Hepatocyte (in vitro differentiated cells): ENCODE results near the gene RPL27. TPM values are rescaled to one million over a fixed set of nuclear protein-coding genes. Genes with fewer than 3 reads are reported as not detected.

ENCODE experiments used
- DNase-seq: peaks from one replicate; pipeline ENCODE4 v3.0.0-alpha.2; 2016; ENCODE audit warnings: low spot score
- H2AFZ ChIP-seq: fragments of 200-600 bp; sonication (generic); 2 replicates; pipeline ENCODE4 v1.6.0; 2016; ENCODE audit warnings: antibody characterized with exemption, mild to moderate bottlenecking
- H3K27ac ChIP-seq: fragments of 200-600 bp; sonication (generic); 2 replicates; pipeline ENCODE4 v1.5.1; 2016; ENCODE audit warnings: mild to moderate bottlenecking
- H3K27me3 ChIP-seq: fragments of 200-600 bp; sonication (generic); 2 replicates; pipeline ENCODE4 v1.6.1; 2016
- H3K36me3 ChIP-seq: fragments of 200-600 bp; sonication (generic); replicated peaks from 2 replicates; pipeline ENCODE4 v1.5.1; 2016; ENCODE audit warnings: low read depth; ENCODE audit not compliant: insufficient read depth
- H3K4me1 ChIP-seq: fragments of 200-600 bp; sonication (generic); 2 replicates; pipeline ENCODE4 v1.5.1; 2016; ENCODE audit warnings: mild to moderate bottlenecking, moderate library complexity; ENCODE audit not compliant: insufficient read depth
- H3K4me2 ChIP-seq: fragments of 200-600 bp; sonication (generic); 2 replicates; pipeline ENCODE4 v1.6.0; 2016
- H3K4me3 ChIP-seq: fragments of 200-600 bp; sonication (generic); 2 replicates; pipeline ENCODE4 v1.5.1; 2016; ENCODE audit warnings: mild to moderate bottlenecking
- H3K79me2 ChIP-seq: fragments of 200-600 bp; sonication (generic); 2 replicates; pipeline ENCODE4 v1.6.0; 2017; ENCODE audit warnings: mild to moderate bottlenecking
- H3K9me2 ChIP-seq: fragments of 200-600 bp; sonication (generic); replicated peaks from 2 replicates; pipeline ENCODE4 v1.6.0; 2017; ENCODE audit warnings: mild to moderate bottlenecking; ENCODE audit not compliant: insufficient read depth
- H3K9me3 ChIP-seq: fragments of 200-600 bp; sonication (generic); 2 replicates; pipeline ENCODE4 v1.5.1; 2016; ENCODE audit warnings: low read depth, mild to moderate bottlenecking
- H4K20me1 ChIP-seq: fragments of 200-600 bp; sonication (generic); 2 replicates; pipeline ENCODE4 v1.6.0; 2016; ENCODE audit warnings: mild to moderate bottlenecking; ENCODE audit not compliant: insufficient read depth, poor library complexity, severe bottlenecking
- EZH2 ChIP-seq: fragments of 200-600 bp; sonication (generic); IDR thresholded peaks from 2 replicates; pipeline ENCODE4 v1.6.1; 2016; ENCODE audit warnings: antibody characterized with exemption, mild to moderate bottlenecking, borderline replicate concordance
- EZH2phosphoT487 ChIP-seq: fragments of 200-600 bp; sonication (generic); IDR thresholded peaks from one replicate; pipeline ENCODE4 v1.6.1; 2018; ENCODE audit warnings: antibody characterized with exemption, mild to moderate bottlenecking, low read depth, moderate library complexity; ENCODE audit not compliant: unreplicated experiment, severe bottlenecking
- WGBS: methylation state at CpG from one replicate; pipeline ENCODE4 v1.1.6; 2016; ENCODE audit warnings: low lambda C conversion rate; ENCODE audit errors: missing lambda C conversion rate; 5-methylcytosine and 5-hydroxymethylcytosine counted together
- polyA plus RNA-seq: library from polyadenylated mRNA; unstranded; fragments of >200 nt; fragmentation: Nextera tagmentation; extraction: Ambion mirVana; gene quantifications from 2 replicates; pipeline ENCODE4 v1.2.1, GENCODE V29; 2016
- total RNA-seq: library from RNA; depleted of rRNA; stranded (reverse); fragments of >200 nt; gene quantifications from 2 replicates; pipeline ENCODE4 v1.2.3, GENCODE V29; 2014
- TF ChIP-seq, protein P1 (sequence below): fragments of 200-600 bp; sonication (generic); IDR thresholded peaks from 2 replicates; pipeline ENCODE4 v1.5.1; 2016; ENCODE audit warnings: antibody characterized with exemption, mild to moderate bottlenecking; ENCODE audit not compliant: poor library complexity

RPL27 gene
- total and polyA plus RNA-seq, 2 experiments from 2014 or later: 602 to 1,020 TPM

DNA sequence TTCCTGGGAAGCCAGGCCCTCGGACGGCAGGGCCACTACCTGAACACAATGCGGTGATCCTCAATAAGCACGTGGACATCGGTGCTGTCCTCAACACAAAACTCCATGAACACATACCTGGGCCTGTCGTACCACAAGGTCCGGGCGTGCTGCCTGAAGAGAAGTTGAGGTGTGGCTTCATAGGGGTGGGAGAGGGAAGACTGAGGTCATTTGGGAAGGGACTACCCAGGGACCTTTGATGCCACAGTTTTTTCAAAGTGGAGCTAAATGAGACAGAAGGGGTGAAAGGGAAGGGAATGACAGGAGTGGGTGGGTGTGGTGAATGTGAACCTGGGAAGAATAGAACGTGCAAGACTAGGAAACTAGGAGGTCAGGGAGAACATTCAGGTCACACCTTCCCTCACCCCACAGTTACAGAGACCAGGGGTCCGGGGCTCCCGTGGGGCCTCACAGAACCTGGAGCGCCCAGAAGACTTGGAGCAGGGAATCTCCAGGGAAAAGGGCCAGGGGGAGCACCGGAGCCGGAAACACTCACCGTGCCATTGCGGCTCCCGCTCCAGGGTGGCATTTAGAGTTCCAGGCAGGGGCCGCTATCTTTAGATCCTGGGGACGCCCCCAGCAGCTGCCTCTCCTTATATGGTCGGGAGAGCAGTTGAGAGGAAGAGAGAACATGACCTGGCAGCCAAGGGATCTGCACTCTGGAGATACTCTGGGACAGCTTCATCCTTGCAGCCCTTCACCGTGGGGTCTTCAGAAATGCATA, 18.5 kb upstream of the RPL27 start, which contains the start of gene PTGES3L:
Gene PTGES3L (minus strand): TSS at position 570 of the 763 bp plus-strand sequence. CDS start 27 bp downstream, at position 543.
- Histone ChIP-seq H3K27ac (peak within 1 kb of the TSS; percentile 96), H3K36me3 (no peaks in the 10 kb centered on the region), H3K9me3 (no peaks in the 10 kb centered on the region), H3K9me2 (no peaks in the 10 kb centered on the region), H3K4me2 (peak within 1 kb of the TSS; percentile 91), H3K27me3 (no peaks in the 10 kb centered on the region), H3K79me2 (peaks cover 39% of the 10 kb centered on the region), H3K4me3 (peak within 1 kb of the TSS; percentile 84), H2AFZ (peak within 1 kb of the TSS; percentile 88), H4K20me1 (peaks cover 5% of the 10 kb centered on the region), H3K4me1 (peaks cover 6% of the 10 kb centered on the region)
- WGBS: 38% methylated on average over 21 of the region's 21 CpGs
- TF ChIP-seq, protein P1, sequence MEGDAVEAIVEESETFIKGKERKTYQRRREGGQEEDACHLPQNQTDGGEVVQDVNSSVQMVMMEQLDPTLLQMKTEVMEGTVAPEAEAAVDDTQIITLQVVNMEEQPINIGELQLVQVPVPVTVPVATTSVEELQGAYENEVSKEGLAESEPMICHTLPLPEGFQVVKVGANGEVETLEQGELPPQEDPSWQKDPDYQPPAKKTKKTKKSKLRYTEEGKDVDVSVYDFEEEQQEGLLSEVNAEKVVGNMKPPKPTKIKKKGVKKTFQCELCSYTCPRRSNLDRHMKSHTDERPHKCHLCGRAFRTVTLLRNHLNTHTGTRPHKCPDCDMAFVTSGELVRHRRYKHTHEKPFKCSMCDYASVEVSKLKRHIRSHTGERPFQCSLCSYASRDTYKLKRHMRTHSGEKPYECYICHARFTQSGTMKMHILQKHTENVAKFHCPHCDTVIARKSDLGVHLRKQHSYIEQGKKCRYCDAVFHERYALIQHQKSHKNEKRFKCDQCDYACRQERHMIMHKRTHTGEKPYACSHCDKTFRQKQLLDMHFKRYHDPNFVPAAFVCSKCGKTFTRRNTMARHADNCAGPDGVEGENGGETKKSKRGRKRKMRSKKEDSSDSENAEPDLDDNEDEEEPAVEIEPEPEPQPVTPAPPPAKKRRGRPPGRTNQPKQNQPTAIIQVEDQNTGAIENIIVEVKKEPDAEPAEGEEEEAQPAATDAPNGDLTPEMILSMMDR: no peak
- no peak for TF ChIP-seq EZH2phosphoT487
- no peak for TF ChIP-seq EZH2
- peak; percentile 71 for DNase-seq

DNA sequence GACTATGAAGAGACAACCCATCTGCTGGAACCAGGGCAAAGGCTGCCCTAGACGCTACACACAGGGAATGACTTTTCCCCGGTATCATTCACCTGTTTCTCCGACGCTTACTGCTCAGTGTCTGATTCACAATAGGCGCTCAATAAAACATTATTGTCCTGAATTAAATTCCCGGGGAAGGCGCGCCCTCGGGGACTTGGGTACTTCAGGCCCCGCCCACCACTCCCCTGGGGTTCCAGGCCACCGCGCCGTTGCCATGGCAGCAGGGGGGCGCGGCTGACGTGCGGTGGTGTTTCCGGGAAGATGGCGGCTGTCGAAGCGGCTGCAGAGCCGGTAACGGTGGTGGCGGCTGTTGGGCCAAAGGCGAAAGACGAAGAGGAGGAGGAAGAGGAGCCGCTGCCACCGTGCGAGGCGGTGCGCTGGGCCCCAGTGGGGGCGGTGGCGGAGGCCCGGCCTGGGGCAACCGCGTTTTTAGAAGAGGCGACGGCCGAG, 17.9 kb upstream of the RPL27 start, which contains the start of gene RUNDC1:
Gene RUNDC1 (plus strand): TSS at position 292 of the 492 bp plus-strand sequence. CDS start 12 bp downstream, at position 304.
- H3K9me3 ChIP-seq: no peaks in the 10 kb centered on the region
- H3K4me2 ChIP-seq: peak within 1 kb of the TSS; percentile 91
- TF ChIP-seq EZH2phosphoT487 (no peak), EZH2 (no peak)
- TF ChIP-seq, protein P1: no peak
- DNase-seq: peak; percentile 97
- H3K27me3 ChIP-seq: no peaks in the 10 kb centered on the region
- 2% methylated on average over 26 of the region's 39 CpGs for WGBS
- H3K9me2 ChIP-seq: no peaks in the 10 kb centered on the region
- H4K20me1 ChIP-seq: peaks cover 5% of the 10 kb centered on the region
- H3K4me3 ChIP-seq: peak within 1 kb of the TSS; percentile 84
- H3K79me2 ChIP-seq: peaks cover 44% of the 10 kb centered on the region
- H3K27ac ChIP-seq: peak within 1 kb of the TSS; percentile 96
- peak within 1 kb of the TSS; percentile 88 for H2AFZ ChIP-seq
- peaks cover 6% of the 10 kb centered on the region for H3K4me1 ChIP-seq
- H3K36me3 ChIP-seq: no peaks in the 10 kb centered on the region

DNA sequence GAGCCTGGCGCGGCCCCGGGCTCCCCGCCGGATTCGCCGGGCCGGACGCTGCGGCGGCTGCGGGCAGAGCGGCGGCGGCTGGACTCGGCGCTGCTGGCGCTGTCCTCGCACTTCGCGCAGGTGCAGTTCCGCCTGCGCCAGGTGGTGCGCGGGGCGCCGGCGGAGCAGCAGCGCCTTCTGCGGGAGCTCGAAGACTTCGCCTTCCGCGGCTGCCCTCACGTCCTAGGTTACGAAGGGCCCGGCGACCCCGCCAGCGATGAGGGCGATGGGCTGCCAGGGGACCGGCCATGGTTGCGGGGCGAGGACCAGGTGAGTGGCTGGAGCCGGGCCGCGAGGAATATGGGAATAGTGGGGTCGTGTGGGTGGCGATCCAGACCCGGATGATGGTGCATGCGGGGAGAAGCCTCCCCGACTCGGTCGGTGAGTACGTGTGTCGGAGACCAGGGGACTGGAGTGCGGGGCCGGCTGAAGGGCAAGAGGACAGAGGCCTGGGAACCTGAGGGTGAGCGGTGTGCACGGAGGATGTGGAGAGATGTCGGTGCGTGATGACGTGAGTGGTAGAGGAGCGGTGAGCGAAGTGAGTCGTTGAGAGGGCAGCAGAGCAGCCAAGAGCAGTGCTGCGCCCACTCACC, 17.3 kb upstream of the RPL27 start:
- Histone ChIP-seq H3K36me3 (no peaks in the 10 kb centered on the region), H3K27me3 (no peaks in the 10 kb centered on the region), H3K79me2 (peaks cover 46% of the 10 kb centered on the region), H3K4me1 (peaks cover 6% of the 10 kb centered on the region), H3K9me2 (no peaks in the 10 kb centered on the region), H3K4me2 (peak overlapping the region; percentile 91), H3K4me3 (peak overlapping the region; percentile 84), H3K27ac (peak overlapping the region; percentile 96), H4K20me1 (peaks cover 5% of the 10 kb centered on the region), H2AFZ (peak overlapping the region; percentile 88), H3K9me3 (no peaks in the 10 kb centered on the region)
- 2% methylated on average over 66 of the region's 67 CpGs for WGBS
- TF ChIP-seq, protein P1: peak; percentile 18
- TF ChIP-seq EZH2: no peak
- peak; percentile 82 for DNase-seq
